Uterus (tissue), 4 donors: ENCODE measurements around the gene LAPTM4A. TPM values are rescaled to one million over a fixed set of nuclear protein-coding genes. Genes with fewer than 3 reads are reported as not detected.

Source experiments
- DNase-seq, 2 donors: peaks; one replicate each; pipeline ENCODE4 v3.0.0-alpha.2; 2019 to 2020
- H3K27ac ChIP-seq, 2 donors: fragments of 200-600 bp; sonication (generic); 1 replicate in 1 of 2; 2 replicates in 1 of 2; pipeline ENCODE4 v1.5.1; 2016 to 2018
- H3K27me3 ChIP-seq, 2 donors: fragments of 200-600 bp; sonication (generic); one replicate each; pipeline ENCODE4 v1.5.1; 2018 to 2019; ENCODE audit warnings: control low read depth in 1 of 2
- H3K36me3 ChIP-seq, 2 donors: fragments of 200-600 bp; sonication (generic); one replicate each; pipeline ENCODE4 v1.5.1; 2019; ENCODE audit warnings: control low read depth in 1 of 2
- H3K4me1 ChIP-seq, 2 donors: fragments of 200-600 bp; sonication (generic); one replicate each; pipeline ENCODE4 v1.5.1; 2018 to 2019; ENCODE audit warnings: control low read depth in 1 of 2
- H3K4me3 ChIP-seq, 2 donors: fragments of 200-600 bp; sonication (generic); 1 replicate in 1 of 2; 2 replicates in 1 of 2; pipeline ENCODE4 v1.5.1; 2018 to 2019; ENCODE audit warnings: mild to moderate bottlenecking in 1 of 2
- H3K9me3 ChIP-seq, 2 donors: fragments of 200-600 bp; sonication (generic); one replicate each; pipeline ENCODE4 v1.5.1; 2019; ENCODE audit warnings: control low read depth in 1 of 2
- POLR2A ChIP-seq, 2 donors: fragments of 450-650 bp; IDR thresholded peaks; one replicate each; pipeline ENCODE4 v1.6.1; 2016; ENCODE audit warnings: antibody characterized with exemption in 2 of 2, mild to moderate bottlenecking in 1 of 2, moderate library complexity in 1 of 2
- intact Hi-C: fragments of 100-400 bp; cut with DNase I; formaldehyde crosslinking; loops from one replicate; pipeline ENCODE4 v1.15.1; 2023; ENCODE audit warnings: low total_unique reads
- total RNA-seq, 4 donors: library from RNA; depleted of rRNA in 3 of 4; stranded (reverse); fragments of >200 nt in 3 of 4; gene quantifications; one replicate each; pipeline versions ENCODE4 v1.1.0 to v1.2.4, GENCODE V29; 2014 to 2023
- TF ChIP-seq, protein P1 (sequence below), 4 experiments: fragments of 200-600 bp in 2 of 4; fragments of 450-650 bp in 2 of 4; sonication (generic) in 2 of 4; IDR thresholded peaks; one replicate each; pipeline ENCODE4 v1.5.1; 2016 to 2019; ENCODE audit warnings: antibody characterized with exemption in 4 of 4, mild to moderate bottlenecking in 2 of 4, moderate library complexity in 1 of 4
- donor health status: DM: yes; HTN: yes; CAD: no.

Gene LAPTM4A
- total RNA-seq, 4 donors from 2014 or later = 255 to 386 (median 292) TPM

DNA sequence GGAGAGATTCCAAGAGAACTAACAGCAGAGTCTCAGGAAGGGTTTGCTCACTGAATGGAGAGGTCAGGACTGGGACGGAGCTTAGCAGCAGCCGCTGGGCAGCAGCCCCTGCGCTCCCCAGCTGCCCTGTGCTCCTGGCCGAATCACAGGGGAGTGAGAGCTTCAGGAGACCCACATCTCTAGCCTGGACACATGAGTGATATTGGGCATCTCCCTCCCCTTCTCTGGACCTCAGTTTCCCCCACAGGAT is 39.5 kb downstream of the LAPTM4A start:
- no peak for TF ChIP-seq POLR2A (IDR thresholded peaks at IDR 0.05)
- TF ChIP-seq, protein P1, sequence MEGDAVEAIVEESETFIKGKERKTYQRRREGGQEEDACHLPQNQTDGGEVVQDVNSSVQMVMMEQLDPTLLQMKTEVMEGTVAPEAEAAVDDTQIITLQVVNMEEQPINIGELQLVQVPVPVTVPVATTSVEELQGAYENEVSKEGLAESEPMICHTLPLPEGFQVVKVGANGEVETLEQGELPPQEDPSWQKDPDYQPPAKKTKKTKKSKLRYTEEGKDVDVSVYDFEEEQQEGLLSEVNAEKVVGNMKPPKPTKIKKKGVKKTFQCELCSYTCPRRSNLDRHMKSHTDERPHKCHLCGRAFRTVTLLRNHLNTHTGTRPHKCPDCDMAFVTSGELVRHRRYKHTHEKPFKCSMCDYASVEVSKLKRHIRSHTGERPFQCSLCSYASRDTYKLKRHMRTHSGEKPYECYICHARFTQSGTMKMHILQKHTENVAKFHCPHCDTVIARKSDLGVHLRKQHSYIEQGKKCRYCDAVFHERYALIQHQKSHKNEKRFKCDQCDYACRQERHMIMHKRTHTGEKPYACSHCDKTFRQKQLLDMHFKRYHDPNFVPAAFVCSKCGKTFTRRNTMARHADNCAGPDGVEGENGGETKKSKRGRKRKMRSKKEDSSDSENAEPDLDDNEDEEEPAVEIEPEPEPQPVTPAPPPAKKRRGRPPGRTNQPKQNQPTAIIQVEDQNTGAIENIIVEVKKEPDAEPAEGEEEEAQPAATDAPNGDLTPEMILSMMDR (IDR thresholded peaks at IDR 0.05) = no peak
- Histone ChIP-seq H3K9me3 (no peaks in the 10 kb centered on the region), H3K27me3 (no peaks in the 10 kb centered on the region), H3K27ac (peak overlapping the region in 1 of 2 donors; percentile 58), H3K36me3 (no peaks in the 10 kb centered on the region), H3K4me3 (peak overlapping the region; percentile 43 to 44), H3K4me1 (peaks cover 0 to 7% of the 10 kb centered on the region in 2 donors)
- intact Hi-C loops = loop anchor here (5.0 kb wide), 1 partner anchor 85 kb away; no protein-coding TSS in a partner anchor
- no peak for DNase-seq

DNA sequence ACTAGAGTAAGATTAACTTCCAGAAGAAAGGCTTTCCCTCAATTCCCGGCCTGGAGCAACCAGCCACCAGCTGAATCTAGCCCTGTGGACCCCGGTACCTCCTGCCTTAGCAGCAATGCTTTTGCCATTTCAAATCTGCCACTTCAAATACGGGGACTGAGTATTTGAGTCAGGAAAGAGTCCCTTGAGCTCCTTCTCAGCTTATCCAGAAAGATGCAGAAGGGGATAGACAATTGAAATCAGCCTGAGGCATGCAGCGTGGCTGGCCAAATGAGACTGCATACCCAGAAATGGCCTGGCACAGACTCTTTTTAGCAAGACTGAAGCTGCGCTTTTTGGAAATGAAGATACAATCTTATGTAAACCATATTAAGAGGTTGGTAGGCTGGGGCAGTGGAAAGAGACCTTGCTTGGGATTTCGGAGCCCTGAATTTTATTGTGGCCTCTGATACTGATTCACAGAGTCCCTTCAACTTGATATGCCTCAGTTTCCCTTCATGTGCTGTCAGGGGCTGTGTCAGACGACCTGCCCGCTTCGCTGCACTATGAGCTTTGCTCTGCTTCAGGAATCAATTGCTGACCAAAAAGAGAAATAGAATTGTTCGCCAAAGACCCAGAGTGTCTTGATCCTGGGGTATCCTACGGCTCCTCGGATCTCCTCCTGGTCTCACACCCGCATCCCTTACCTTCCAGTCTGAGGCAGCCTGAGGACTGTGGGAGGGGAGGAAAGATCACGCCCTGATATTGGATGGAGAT is 40.0 kb downstream of the LAPTM4A start:
- no peaks in the 10 kb centered on the region for H3K27me3 ChIP-seq
- no peak overlapping the region for H3K27ac ChIP-seq
- peaks cover 0 to 7% of the 10 kb centered on the region in 2 donors for H3K4me1 ChIP-seq
- no peaks in the 10 kb centered on the region for H3K36me3 ChIP-seq
- TF ChIP-seq, protein P1 (IDR thresholded peaks at IDR 0.05) = no peak
- TF ChIP-seq POLR2A (IDR thresholded peaks at IDR 0.05) = no peak
- no peaks in the 10 kb centered on the region for H3K9me3 ChIP-seq
- H3K4me3 ChIP-seq = no peak overlapping the region
- intact Hi-C loops = loop anchor here (5.0 kb wide), 1 partner anchor 86 kb away; no protein-coding TSS in a partner anchor
- DNase-seq = no peak

DNA sequence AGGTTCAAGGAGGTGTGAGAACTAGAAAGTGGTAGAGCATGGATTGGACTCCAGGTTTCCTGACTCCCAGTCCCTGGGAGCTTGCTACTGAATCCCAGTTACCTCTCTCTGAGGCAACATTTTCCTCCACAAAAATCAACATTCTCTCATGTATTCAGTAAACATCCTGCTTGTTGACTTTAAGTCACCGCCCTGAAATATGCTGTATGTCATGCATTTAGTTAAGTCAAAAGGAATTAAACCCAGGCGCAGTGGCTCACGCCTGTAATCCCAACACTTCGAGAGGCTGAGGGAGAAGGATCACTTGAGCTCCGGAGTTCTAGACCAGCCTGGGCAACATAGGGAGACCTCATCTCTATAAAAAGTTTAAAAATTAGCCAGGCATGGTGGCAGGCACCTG is 42.7 kb downstream of the LAPTM4A start:
- Histone ChIP-seq H3K4me3 (no peak overlapping the region), H3K9me3 (no peaks in the 10 kb centered on the region), H3K4me1 (peaks cover 0 to 7% of the 10 kb centered on the region in 2 donors), H3K27ac (no peak overlapping the region), H3K36me3 (no peaks in the 10 kb centered on the region), H3K27me3 (no peaks in the 10 kb centered on the region)
- TF ChIP-seq, protein P1 (IDR thresholded peaks at IDR 0.05) = no peak
- DNase-seq = no peak
- intact Hi-C loops = no loop called here

GRCh38 chr2:20005891-20006470 is 45.4 kb downstream of the LAPTM4A start:
- no peak for DNase-seq
- TF ChIP-seq, protein P1 (IDR thresholded peaks at IDR 0.05) = no peak
- Histone ChIP-seq H3K27ac (no peak overlapping the region), H3K27me3 (no peaks in the 10 kb centered on the region), H3K9me3 (no peaks in the 10 kb centered on the region), H3K4me1 (no peaks in the 10 kb centered on the region), H3K36me3 (no peaks in the 10 kb centered on the region), H3K4me3 (no peak overlapping the region)
- intact Hi-C loops = no loop called here

GRCh38 chr2:20005067-20005627 is 46.3 kb downstream of the LAPTM4A start:
- no peak for DNase-seq
- TF ChIP-seq, protein P1 (IDR thresholded peaks at IDR 0.05) = no peak
- no peak for TF ChIP-seq POLR2A (IDR thresholded peaks at IDR 0.05)
- Histone ChIP-seq H3K36me3 (no peaks in the 10 kb centered on the region), H3K27me3 (no peaks in the 10 kb centered on the region), H3K27ac (no peak overlapping the region), H3K4me3 (no peak overlapping the region), H3K9me3 (no peaks in the 10 kb centered on the region), H3K4me1 (no peaks in the 10 kb centered on the region)
- intact Hi-C loops = no loop called here
